OCI-M2 (cell line): ENCODE data around the gene ZNF878.

Experiments
- DNase-seq: peaks from one replicate; lab custom pipeline; 2025; ENCODE audit not compliant: unreplicated experiment; lab: John Stamatoyannopoulos, UW

The ZNF878 gene

GRCh38 chr19:12035220-12036172 is 17.3 kb downstream of the ZNF878 start, which contains the start of gene ZNF433:
TSS of gene ZNF433 (minus strand) at chr19:12035679. CDS start at chr19:12035539, 140 bp downstream.
- DNase-seq: peak; percentile 100

- DNase-seq: no peak
Measured at GRCh38 chr19:12034620-12035019, 18.1 kb downstream of the ZNF878 start.

GRCh38 chr19:12034198-12034597 is 18.6 kb downstream of the ZNF878 start:
- DNase-seq: no peak

- DNase-seq: no peak
Measured at GRCh38 chr19:12015753-12016116, 37.0 kb downstream of the ZNF878 start.

- no peak for DNase-seq
Measured at GRCh38 chr19:12015015-12015752, 37.6 kb downstream of the ZNF878 start.

- DNase-seq: no peak
Measured at GRCh38 chr19:12000152-12000981, 52.4 kb downstream of the ZNF878 start.

GRCh38 chr19:11995174-11995573 is 57.6 kb downstream of the ZNF878 start:
- DNase-seq: no peak
